IMR-90 (cell line): ENCODE measurements around the gene COA1. TPM values are rescaled to one million over a fixed set of nuclear protein-coding genes. Genes with fewer than 3 reads are reported as not detected.

Experiments
- ATAC-seq: fragments of 200-7000 bp; cut with Tn5 transposase; 2 replicates; pipeline ENCODE4 v1.9.1; 2020; ENCODE audit warnings: low read depth, mild to moderate bottlenecking, moderate library complexity
- BruUV-seq: library from RNA; stranded (reverse); fragments of 400-500 nt; replicated peaks from 2 replicates; lab custom pipeline; 2021; lab: Mats Ljungman, UMichigan
- CTCF ChIA-PET: fragments of 300-600 bp; formaldehyde crosslinking; extraction: SDS; loops from one replicate; lab custom pipeline; 2021; ENCODE audit warnings: antibody characterized with exemption; lab: Yijun Ruan, JAX
- POLR2A ChIA-PET: fragments of 300-600 bp; sonication (Branson Sonifier 250); formaldehyde crosslinking; loops from one replicate; lab custom pipeline; 2022; ENCODE audit warnings: antibody characterized with exemption; ENCODE audit not compliant: unreplicated experiment; lab: Charles Lee
- DNase-seq: peaks from one replicate; pipeline ENCODE4 v3.0.0; 2013
- H2AFZ ChIP-seq: replicated peaks from 2 replicates; pipeline ENCODE3; 2013; ENCODE audit warnings: low read length, mild to moderate bottlenecking; ENCODE audit not compliant: poor library complexity
- H2AK5ac ChIP-seq: 2 replicates; pipeline ENCODE4 v1.6.1; 2013; ENCODE audit warnings: low read depth, low read length, inconsistent platforms
- H2AK9ac ChIP-seq: replicated peaks from 2 replicates; pipeline ENCODE3; 2013; ENCODE audit warnings: mild to moderate bottlenecking, low read depth, low read length, moderate library complexity; ENCODE audit not compliant: poor library complexity
- H2BK120ac ChIP-seq: 2 replicates; pipeline ENCODE4 v1.6.1; 2013; ENCODE audit warnings: low read depth, low read length, inconsistent platforms
- H2BK15ac ChIP-seq: 3 replicates; pipeline ENCODE4 v1.6.1; 2013; ENCODE audit warnings: low read depth, low read length, inconsistent platforms
- H2BK20ac ChIP-seq: 2 replicates; pipeline ENCODE4 v1.6.1; 2013; ENCODE audit warnings: low read depth, mild to moderate bottlenecking, inconsistent platforms, low read length, moderate library complexity
- H2BK5ac ChIP-seq: 2 replicates; pipeline ENCODE4 v1.6.1; 2013; ENCODE audit warnings: mild to moderate bottlenecking, low read depth, low read length, inconsistent platforms; ENCODE audit not compliant: poor library complexity, severe bottlenecking
- H3K14ac ChIP-seq: replicated peaks from 2 replicates; pipeline ENCODE4 v1.6.1; 2013; ENCODE audit warnings: low read depth, low read length, inconsistent platforms
- H3K18ac ChIP-seq: 2 replicates; pipeline ENCODE4 v1.6.1; 2013; ENCODE audit warnings: low read depth, low read length, control low read depth
- H3K23ac ChIP-seq: 2 replicates; pipeline ENCODE4 v1.6.1; 2013; ENCODE audit warnings: low read depth, low read length, inconsistent platforms
- H3K27ac ChIP-seq: 2 replicates; pipeline ENCODE4 v1.5.1; 2013; ENCODE audit warnings: mild to moderate bottlenecking, control low read depth, low read length; ENCODE audit not compliant: insufficient read depth
- H3K27me3 ChIP-seq: 2 replicates; pipeline ENCODE4 v1.6.1; 2013; ENCODE audit warnings: low read length; ENCODE audit not compliant: control insufficient read depth, insufficient read depth
- H3K36me3 ChIP-seq: 2 replicates; pipeline ENCODE4 v1.6.1; 2013; ENCODE audit warnings: low read length, mixed read lengths; ENCODE audit not compliant: control insufficient read depth, insufficient read depth
- H3K4ac ChIP-seq: 2 replicates; pipeline ENCODE4 v1.6.1; 2013; ENCODE audit warnings: low read depth, low read length, inconsistent platforms
- H3K4me1 ChIP-seq: 2 replicates; pipeline ENCODE4 v1.6.1; 2013; ENCODE audit warnings: low read length, mixed read lengths; ENCODE audit not compliant: control insufficient read depth, insufficient read depth
- H3K4me2 ChIP-seq: 2 replicates; pipeline ENCODE4 v1.6.1; 2013; ENCODE audit warnings: low read depth, mild to moderate bottlenecking, control low read depth, low read length, moderate library complexity
- H3K4me3 ChIP-seq: 2 replicates; pipeline ENCODE4 v1.5.1; 2013; ENCODE audit warnings: low read depth, mild to moderate bottlenecking, control low read depth, low read length, moderate library complexity; ENCODE audit not compliant: insufficient read depth
- H3K56ac ChIP-seq: 2 replicates; pipeline ENCODE4 v1.6.1; 2013; ENCODE audit warnings: low read length, inconsistent platforms; ENCODE audit not compliant: insufficient read depth; ENCODE audit errors: extremely low read depth
- H3K79me1 ChIP-seq, 2 experiments: 2 replicates each; pipeline ENCODE4 v1.6.1; 2013; ENCODE audit warnings: low read length in 2 of 2, inconsistent platforms in 1 of 2, low read depth in 1 of 2
- H3K9ac ChIP-seq: 2 replicates; pipeline ENCODE4 v1.6.1; 2013; ENCODE audit warnings: low read depth, low read length, control low read depth
- H3K9me1 ChIP-seq: 2 replicates; pipeline ENCODE4 v1.6.1; 2013; ENCODE audit warnings: low read length, inconsistent platforms; ENCODE audit not compliant: insufficient read depth
- H3K9me3 ChIP-seq: 2 replicates; pipeline ENCODE4 v1.6.1; 2013; ENCODE audit warnings: low read length; ENCODE audit not compliant: control insufficient read depth, insufficient read depth
- H4K20me1 ChIP-seq: 2 replicates; pipeline ENCODE4 v1.6.1; 2013; ENCODE audit warnings: low read length, inconsistent platforms; ENCODE audit not compliant: insufficient read depth
- H4K5ac ChIP-seq: 2 replicates; pipeline ENCODE4 v1.6.1; 2013; ENCODE audit warnings: mild to moderate bottlenecking, low read depth, low read length, control low read depth
- H4K8ac ChIP-seq, 2 experiments: 2 replicates each; pipeline ENCODE4 v1.6.1; 2013; ENCODE audit warnings: low read depth in 2 of 2, low read length in 2 of 2, control low read depth in 1 of 2, inconsistent platforms in 1 of 2
- H4K91ac ChIP-seq: 2 replicates; pipeline ENCODE4 v1.6.1; 2013; ENCODE audit warnings: low read depth, low read length, inconsistent platforms; ENCODE audit not compliant: insufficient read depth
- BHLHE40 ChIP-seq: fragments of 150-350 bp; IDR thresholded peaks from 2 replicates; pipeline ENCODE4 v1.6.1; 2016; ENCODE audit warnings: mild to moderate bottlenecking, low read depth, low read length
- CHD1 ChIP-seq: IDR thresholded peaks from 2 replicates; pipeline ENCODE4 v1.6.1; 2012; ENCODE audit warnings: low read depth, low read length, improper control_type of control experiment
- NFE2L2 ChIP-seq: fragments of 150-350 bp; IDR thresholded peaks from 2 replicates; pipeline ENCODE4 v1.6.1; 2016; ENCODE audit warnings: low read depth, mild to moderate bottlenecking, low read length
- RFX5 ChIP-seq: IDR thresholded peaks from 2 replicates; pipeline ENCODE4 v1.8.0; 2012; ENCODE audit warnings: low read depth, mild to moderate bottlenecking, low read length, moderate library complexity
- WGBS, 2 experiments: methylation state at CpG; one replicate each; pipeline versions ENCODE4 v1.1.5 to v1.1.7; 2013; ENCODE audit warnings: missing lambda C conversion rate in 2 of 2; ENCODE audit not compliant: insufficient read length in 1 of 2; ENCODE audit errors: extremely low coverage in 2 of 2; 5-methylcytosine and 5-hydroxymethylcytosine counted together
- dilution Hi-C: fragments of 300-500 bp; cut with HindIII; formaldehyde crosslinking; loops from one replicate; pipeline ENCODE4 v1.14.3; 2018; ENCODE audit warnings: low sequenced_read_pairs; ENCODE audit not compliant: unreplicated experiment
- in situ Hi-C: fragments of 300-500 bp; cut with MboI; formaldehyde crosslinking; loops from 3 replicates; pipeline ENCODE4 v1.14.3; 2019; ENCODE audit warnings: low sequenced_read_pairs, inconsistent platforms, mixed read lengths
- intact Hi-C: fragments of 100-400 bp; cut with micrococcal nuclease; formaldehyde crosslinking; loops from 2 replicates; pipeline ENCODE4 v1.10.0; 2022
- polyA plus RNA-seq, 3 experiments: library from polyadenylated mRNA; depleted of rRNA; stranded (reverse); fragments of >200 nt; gene quantifications; 2 replicates each; pipeline ENCODE4 v1.2.3, GENCODE V29; 2012; ENCODE audit warnings: low replicate concordance in 1 of 3
- total RNA-seq: library from RNA; depleted of rRNA; stranded (reverse); fragments of >200 nt; gene quantifications from 2 replicates; pipeline ENCODE4 v1.2.3, GENCODE V29; 2012
- TF ChIP-seq, protein P1 (sequence below): conservative IDR thresholded peaks from 2 replicates; pipeline ENCODE4 v1.5.1; 2012; ENCODE audit warnings: mild to moderate bottlenecking, low read depth, low read length, improper control_type of control experiment

Gene COA1
- total and polyA plus RNA-seq, 2 of the 4 experiments (the other 2 are of a cell fraction): 34.2 to 59.5 TPM

DNA sequence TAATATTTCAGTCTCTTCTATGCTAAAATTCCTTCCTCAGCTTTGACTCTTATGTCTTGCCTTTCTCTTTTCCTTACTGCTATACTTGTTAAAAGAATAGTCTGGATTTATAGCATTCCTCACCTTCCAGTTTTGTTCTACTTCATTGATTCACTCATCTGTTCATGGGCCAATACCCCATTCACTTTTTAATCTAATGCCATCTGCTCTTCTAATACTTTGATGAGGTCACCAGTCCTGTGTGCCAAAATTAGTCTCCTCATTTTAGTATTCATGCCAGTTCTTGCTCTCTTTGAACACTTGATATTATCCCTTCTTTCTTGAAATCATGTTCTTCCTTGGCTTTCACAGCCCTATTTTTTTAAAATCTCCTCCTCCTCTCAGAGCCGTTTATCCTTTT, 127.1 kb downstream of the COA1 start:
- Histone ChIP-seq H3K4me1 (no peaks in the 10 kb centered on the region), H3K18ac (no peak overlapping the region), H3K36me3 (peaks cover 32% of the 10 kb centered on the region), H4K20me1 (peaks cover 38% of the 10 kb centered on the region), H3K4me2 (no peak overlapping the region), H3K79me1 (peaks cover 22 to 51% of the 10 kb centered on the region in 2 experiments), H3K56ac (no peak overlapping the region), H4K5ac (no peak overlapping the region), H3K27me3 (no peaks in the 10 kb centered on the region), H2BK120ac (no peak overlapping the region), H3K9ac (no peak overlapping the region), H2AK5ac (no peak overlapping the region), H2BK20ac (no peak overlapping the region), H3K4ac (no peak overlapping the region), H4K91ac (no peak overlapping the region), H3K27ac (no peak overlapping the region), H3K9me1 (peaks cover 11% of the 10 kb centered on the region), H2BK15ac (no peak overlapping the region), H3K9me3 (no peaks in the 10 kb centered on the region), H2BK5ac (no peak overlapping the region), H2AK9ac (no peak overlapping the region), H4K8ac (no peak overlapping the region), H3K23ac (no peak overlapping the region), H2AFZ (no peak overlapping the region), H3K14ac (no peak overlapping the region), H3K4me3 (no peak overlapping the region)
- BruUV-seq: no TSS peak
- ChIA-PET CTCF (interaction anchor here (0.5 to 1.4 kb wide), 2 partner anchors 20 to 36 kb away, joined by 3 to 5 read pairs; partner anchors contain the start of gene STK17A), POLR2A (no interaction called here)
- intact Hi-C loops (no loop called here), in situ Hi-C loops (no loop called here), dilution Hi-C loops (no loop called here)
- TF ChIP-seq RFX5 (no peak), CHD1 (no peak), NFE2L2 (no peak), BHLHE40 (no peak)
- TF ChIP-seq, protein P1, sequence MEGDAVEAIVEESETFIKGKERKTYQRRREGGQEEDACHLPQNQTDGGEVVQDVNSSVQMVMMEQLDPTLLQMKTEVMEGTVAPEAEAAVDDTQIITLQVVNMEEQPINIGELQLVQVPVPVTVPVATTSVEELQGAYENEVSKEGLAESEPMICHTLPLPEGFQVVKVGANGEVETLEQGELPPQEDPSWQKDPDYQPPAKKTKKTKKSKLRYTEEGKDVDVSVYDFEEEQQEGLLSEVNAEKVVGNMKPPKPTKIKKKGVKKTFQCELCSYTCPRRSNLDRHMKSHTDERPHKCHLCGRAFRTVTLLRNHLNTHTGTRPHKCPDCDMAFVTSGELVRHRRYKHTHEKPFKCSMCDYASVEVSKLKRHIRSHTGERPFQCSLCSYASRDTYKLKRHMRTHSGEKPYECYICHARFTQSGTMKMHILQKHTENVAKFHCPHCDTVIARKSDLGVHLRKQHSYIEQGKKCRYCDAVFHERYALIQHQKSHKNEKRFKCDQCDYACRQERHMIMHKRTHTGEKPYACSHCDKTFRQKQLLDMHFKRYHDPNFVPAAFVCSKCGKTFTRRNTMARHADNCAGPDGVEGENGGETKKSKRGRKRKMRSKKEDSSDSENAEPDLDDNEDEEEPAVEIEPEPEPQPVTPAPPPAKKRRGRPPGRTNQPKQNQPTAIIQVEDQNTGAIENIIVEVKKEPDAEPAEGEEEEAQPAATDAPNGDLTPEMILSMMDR: no peak
- DNase-seq (no peak), ATAC-seq (no peak)
- no CpG with 5 or more reads among the region's 1 CpG for WGBS, 2 experiments
